HEK293 (cell line): ENCODE measurements around the gene ARSJ.

Experiments used
- CTCF ChIP-seq: fragments of 450-650 bp; formaldehyde crosslinking; IDR thresholded peaks from 2 replicates; pipeline ENCODE4 v1.5.1; 2016; ENCODE audit warnings: missing biosample characterization, missing genetic modification characterization
- GLI4 ChIP-seq: fragments of 450-650 bp; formaldehyde crosslinking; IDR thresholded peaks from 2 replicates; pipeline ENCODE4 v1.5.1; 2016; ENCODE audit warnings: missing biosample characterization, missing genetic modification characterization
- ZBTB11 ChIP-seq: fragments of 450-650 bp; formaldehyde crosslinking; conservative IDR thresholded peaks from 2 replicates; pipeline ENCODE4 v1.5.1; 2016; ENCODE audit warnings: low read depth, missing biosample characterization, missing genetic modification characterization
- ZFP37 ChIP-seq: fragments of 450-650 bp; formaldehyde crosslinking; IDR thresholded peaks from 2 replicates; pipeline ENCODE4 v1.5.1; 2016; ENCODE audit warnings: missing biosample characterization, missing genetic modification characterization
- ZNF302 ChIP-seq: fragments of 450-650 bp; formaldehyde crosslinking; IDR thresholded peaks from 2 replicates; pipeline ENCODE4 v1.5.1; 2016; ENCODE audit warnings: missing biosample characterization, missing genetic modification characterization, low read depth
- ZNF391 ChIP-seq: fragments of 450-650 bp; formaldehyde crosslinking; IDR thresholded peaks from 2 replicates; pipeline ENCODE4 v1.5.1; 2016; ENCODE audit warnings: low read depth, missing biosample characterization, missing genetic modification characterization, borderline replicate concordance
- ZNF558 ChIP-seq: fragments of 450-650 bp; formaldehyde crosslinking; IDR thresholded peaks from 2 replicates; pipeline ENCODE4 v1.5.1; 2016; ENCODE audit warnings: missing biosample characterization, missing genetic modification characterization
- ZNF677 ChIP-seq: fragments of 450-650 bp; IDR thresholded peaks from 2 replicates; pipeline ENCODE4 v1.5.0; 2018; ENCODE audit warnings: missing biosample characterization, mild to moderate bottlenecking, missing genetic modification characterization, moderate library complexity

- TF ChIP-seq ZNF677 (tag by site-specific recombination): no peak
- no peak for TF ChIP-seq ZNF302 (tag by site-specific recombination)
- no peak for TF ChIP-seq GLI4 (tag by site-specific recombination)
- no peak for TF ChIP-seq CTCF (tag by site-specific recombination)
- no peak for TF ChIP-seq ZNF391 (tag by site-specific recombination)
- no peak for TF ChIP-seq ZFP37 (tag by site-specific recombination)
- TF ChIP-seq ZNF558 (tag by site-specific recombination): no peak
- no peak for TF ChIP-seq ZBTB11 (tag by site-specific recombination)
Observed at GRCh38 chr4:113967687-113968086, 11.8 kb downstream of the ARSJ start.
